Muscle layer of duodenum (tissue), 2 donors: ENCODE measurements around the gene TBC1D2B.

Experiments
- H3K27ac ChIP-seq: one replicate; pipeline ENCODE4 v1.7.0; 2013; ENCODE audit warnings: mild to moderate bottlenecking, low read length
- H3K27me3 ChIP-seq: one replicate; pipeline ENCODE4 v1.7.0; 2013; ENCODE audit warnings: low read depth, mild to moderate bottlenecking, control low read depth, low read length
- H3K36me3 ChIP-seq, 2 donors: one replicate each; pipeline ENCODE4 v1.7.0; 2013; ENCODE audit warnings: low read length in 2 of 2, control low read depth in 1 of 2, mild to moderate bottlenecking in 1 of 2; ENCODE audit not compliant: insufficient read depth in 2 of 2, control insufficient read depth in 1 of 2
- H3K4me1 ChIP-seq, 2 donors: one replicate each; pipeline ENCODE4 v1.7.0; 2013; ENCODE audit warnings: low read length in 2 of 2, mild to moderate bottlenecking in 2 of 2, control low read depth in 1 of 2, moderate library complexity in 1 of 2; ENCODE audit not compliant: insufficient read depth in 2 of 2, control insufficient read depth in 1 of 2
- H3K4me3 ChIP-seq, 2 donors: one replicate each; pipeline ENCODE4 v1.7.0; 2013; ENCODE audit warnings: low read length in 2 of 2, low read depth in 1 of 2, mild to moderate bottlenecking in 1 of 2
- H3K9me3 ChIP-seq, 2 donors: one replicate each; pipeline ENCODE4 v1.7.0; 2013; ENCODE audit warnings: low read length in 2 of 2, control low read depth in 1 of 2, mild to moderate bottlenecking in 1 of 2; ENCODE audit not compliant: control insufficient read depth in 1 of 2
- donor health status: healthy.

The TBC1D2B gene

DNA sequence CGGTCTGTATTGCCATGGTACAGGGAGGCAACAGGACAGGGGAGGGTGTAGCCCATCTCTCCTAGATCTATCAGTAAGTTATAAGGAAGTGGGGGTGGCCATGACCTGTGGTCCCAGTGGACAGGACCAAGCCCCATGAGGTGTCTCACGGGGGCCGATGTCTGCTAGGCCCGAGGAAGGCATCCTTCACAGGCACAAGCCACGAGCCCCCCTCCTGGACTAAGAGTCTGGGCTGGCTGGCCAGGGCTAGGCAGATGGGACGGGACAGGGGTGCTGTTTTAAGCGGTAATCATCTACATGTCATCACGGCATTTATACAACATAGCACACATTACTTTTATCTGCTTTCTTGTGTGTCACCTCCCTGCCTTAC lies 2.6 kb upstream of the TBC1D2B start:
- no peak overlapping the region for H3K27ac ChIP-seq
- no peaks in the 10 kb centered on the region for H3K27me3 ChIP-seq
- H3K4me3 ChIP-seq, result no peak overlapping the region
- no peaks in the 10 kb centered on the region for H3K36me3 ChIP-seq
- H3K4me1 ChIP-seq, result peaks cover 18 to 22% of the 10 kb centered on the region in 2 donors
- H3K9me3 ChIP-seq, result no peaks in the 10 kb centered on the region

DNA sequence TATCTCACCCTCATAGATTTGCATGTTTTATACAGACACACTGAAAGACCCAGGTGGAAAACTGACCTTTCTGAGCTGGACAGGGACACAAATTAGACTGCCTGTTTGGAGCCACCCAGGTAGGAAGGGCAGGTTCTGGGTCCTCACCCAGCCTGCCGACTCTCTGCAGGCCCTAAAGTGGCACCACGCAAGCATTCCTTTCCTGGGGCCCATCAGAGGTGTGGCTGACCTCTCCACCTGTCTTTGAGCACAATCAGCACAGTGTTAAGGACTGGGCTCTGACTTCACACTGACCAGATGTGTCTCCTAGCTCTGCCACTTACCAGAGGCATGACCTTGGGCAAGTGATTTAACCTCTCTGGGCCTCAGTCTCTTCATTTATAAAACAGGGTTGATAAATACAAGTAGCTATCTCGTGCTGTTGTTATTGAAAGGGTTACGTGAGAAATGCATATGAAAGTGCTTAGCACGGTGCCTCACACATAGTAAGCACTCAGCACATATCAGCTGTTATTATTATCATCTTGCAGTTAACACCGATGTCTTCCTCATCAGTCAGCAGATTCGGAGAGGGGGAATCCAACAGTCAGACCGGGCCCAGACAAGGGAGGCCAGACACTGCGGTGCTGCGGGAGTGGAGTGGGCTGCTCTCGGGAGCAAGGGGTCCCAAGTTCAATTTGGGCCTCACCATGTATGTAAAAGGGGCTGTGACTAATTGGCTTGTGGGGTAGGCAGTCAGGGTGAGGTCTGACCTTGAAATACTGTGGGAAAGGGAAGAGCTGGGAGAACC lies 2.0 kb upstream of the TBC1D2B start:
- H3K27ac ChIP-seq, result no peak overlapping the region
- H3K9me3 ChIP-seq, result no peaks in the 10 kb centered on the region
- H3K27me3 ChIP-seq, result no peaks in the 10 kb centered on the region
- H3K4me1 ChIP-seq, result peaks cover 13 to 22% of the 10 kb centered on the region in 2 donors
- H3K4me3 ChIP-seq, result no peak overlapping the region
- no peaks in the 10 kb centered on the region for H3K36me3 ChIP-seq

GRCh38 chr15:78077871-78078210 lies 330 bp upstream of the TBC1D2B start:
- H3K27ac ChIP-seq, result no peak overlapping the region
- H3K9me3 ChIP-seq, result no peaks in the 10 kb centered on the region
- H3K4me1 ChIP-seq, result peaks cover 10 to 27% of the 10 kb centered on the region in 2 donors
- H3K27me3 ChIP-seq, result no peaks in the 10 kb centered on the region
- no peaks in the 10 kb centered on the region for H3K36me3 ChIP-seq
- H3K4me3 ChIP-seq, result peak overlapping the region; percentile 59 to 70

GRCh38 chr15:78076231-78077052 lies 1.1 kb downstream of the TBC1D2B start:
- Histone ChIP-seq H3K4me1 (peaks cover 24 to 34% of the 10 kb centered on the region in 2 donors), H3K27ac (peak overlapping the region; percentile 84), H3K4me3 (peak overlapping the region; percentile 83 to 90), H3K9me3 (no peaks in the 10 kb centered on the region), H3K27me3 (no peaks in the 10 kb centered on the region), H3K36me3 (no peaks in the 10 kb centered on the region)

DNA sequence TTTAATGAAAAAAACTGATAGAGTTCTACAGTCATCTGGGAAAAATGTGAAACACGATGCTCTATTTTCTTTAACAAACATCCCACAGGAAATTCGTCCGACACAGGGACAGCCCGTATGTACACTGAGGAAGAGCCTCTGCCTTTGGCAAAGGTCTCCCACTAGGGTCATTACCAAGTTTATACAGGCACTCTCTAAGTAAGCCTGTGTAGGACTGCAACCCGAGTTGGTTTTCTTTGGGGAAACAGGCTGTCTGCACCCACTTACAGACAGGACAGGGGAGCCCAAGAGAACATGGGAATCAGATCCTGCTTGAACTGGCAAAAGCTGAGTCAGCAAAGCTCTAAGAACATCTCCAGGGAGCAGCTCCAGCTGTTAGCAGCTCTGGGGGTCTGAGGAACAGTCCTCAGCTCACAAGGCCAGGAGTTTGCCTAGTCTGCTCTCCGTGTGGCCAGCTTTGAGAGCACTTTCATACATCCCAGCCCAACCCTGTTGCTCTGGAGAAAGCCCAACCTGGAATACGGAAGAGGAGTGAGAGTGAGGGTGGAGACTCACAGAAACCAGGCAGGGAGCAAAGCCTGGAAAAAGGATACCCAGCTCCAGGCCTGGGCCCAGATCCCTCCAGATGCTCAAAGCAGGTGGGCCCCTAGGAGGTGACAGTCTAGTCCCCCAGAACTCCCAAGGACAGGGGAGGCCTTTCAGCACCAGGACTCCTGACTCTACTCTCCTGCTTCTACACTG lies 1.9 kb downstream of the TBC1D2B start:
- no peaks in the 10 kb centered on the region for H3K27me3 ChIP-seq
- H3K4me1 ChIP-seq, result peaks cover 27 to 37% of the 10 kb centered on the region in 2 donors
- H3K27ac ChIP-seq, result peak overlapping the region; percentile 84
- H3K9me3 ChIP-seq, result no peaks in the 10 kb centered on the region
- H3K36me3 ChIP-seq, result no peaks in the 10 kb centered on the region
- H3K4me3 ChIP-seq, result peak overlapping the region; percentile 83 to 90

- Histone ChIP-seq H3K27ac (peak overlapping the region; percentile 88), H3K36me3 (no peaks in the 10 kb centered on the region), H3K9me3 (no peaks in the 10 kb centered on the region), H3K27me3 (no peaks in the 10 kb centered on the region), H3K4me1 (peaks cover 49 to 58% of the 10 kb centered on the region in 2 donors), H3K4me3 (peak overlapping the region; percentile 31 to 45)
These were observed 4.3 kb downstream of the TBC1D2B start for GRCh38 chr15:78073046-78073787.

- Histone ChIP-seq H3K9me3 (no peaks in the 10 kb centered on the region), H3K4me1 (peaks cover 58 to 63% of the 10 kb centered on the region in 2 donors), H3K27me3 (no peaks in the 10 kb centered on the region), H3K27ac (peak overlapping the region; percentile 88), H3K36me3 (no peaks in the 10 kb centered on the region), H3K4me3 (peak overlapping the region; percentile 31 to 45)
These were observed 5.2 kb downstream of the TBC1D2B start for GRCh38 chr15:78072080-78072892.

DNA sequence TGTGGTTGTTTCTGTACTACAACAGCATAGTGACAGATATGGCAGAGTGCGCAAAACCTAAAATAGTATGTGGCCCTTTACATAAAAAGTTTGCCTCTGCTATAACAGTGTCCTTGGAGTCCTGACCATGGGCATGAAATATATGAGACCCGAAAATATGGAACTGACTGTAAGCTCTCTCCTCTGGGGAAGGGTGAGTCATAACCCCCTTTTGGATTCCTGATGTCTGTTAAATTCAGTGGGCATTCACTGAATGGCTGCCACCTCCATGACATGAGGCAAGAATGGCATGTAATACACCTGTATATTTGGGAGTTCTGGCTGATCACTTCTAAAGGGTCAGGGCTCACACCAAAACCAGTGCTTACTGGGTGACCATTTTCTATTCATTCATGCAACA lies 6.1 kb downstream of the TBC1D2B start:
- Histone ChIP-seq H3K36me3 (no peaks in the 10 kb centered on the region), H3K27ac (peak overlapping the region; percentile 88), H3K4me1 (peaks cover 61 to 71% of the 10 kb centered on the region in 2 donors), H3K27me3 (no peaks in the 10 kb centered on the region), H3K4me3 (no peak overlapping the region), H3K9me3 (no peaks in the 10 kb centered on the region)

DNA sequence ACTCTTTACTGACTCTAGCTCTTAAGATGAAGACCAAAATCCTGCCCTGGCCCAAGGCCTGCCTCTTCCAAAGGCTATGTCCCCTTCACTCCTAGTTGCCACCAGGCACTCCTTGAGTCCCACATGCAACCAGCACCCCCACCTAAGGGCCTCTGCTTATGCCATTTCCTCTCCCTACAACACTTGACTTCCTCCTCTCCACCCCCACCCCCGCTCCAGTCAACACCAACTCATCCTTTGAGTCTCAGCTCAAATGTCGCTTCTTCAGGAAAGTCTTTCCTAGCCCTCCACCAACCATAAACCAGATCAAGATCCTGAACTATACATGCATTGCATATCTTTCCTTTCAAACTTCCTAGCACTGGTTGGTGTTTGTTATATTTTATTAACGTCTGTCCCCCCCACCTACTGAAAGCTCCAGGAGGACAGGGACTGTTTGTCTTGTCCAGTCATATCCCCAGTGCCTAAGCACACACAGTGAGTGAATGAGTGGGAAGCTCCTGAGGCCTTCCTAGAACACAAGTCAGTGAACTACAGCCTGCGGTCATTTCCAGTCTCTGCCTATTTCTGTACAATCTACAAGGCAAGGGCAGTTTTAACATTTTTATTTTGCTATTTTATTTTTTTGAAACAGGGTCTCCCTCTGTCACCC lies 7.3 kb downstream of the TBC1D2B start:
- H3K36me3 ChIP-seq, result peaks cover 0 to 1% of the 10 kb centered on the region in 2 donors
- no peaks in the 10 kb centered on the region for H3K27me3 ChIP-seq
- H3K4me3 ChIP-seq, result no peak overlapping the region
- no peaks in the 10 kb centered on the region for H3K9me3 ChIP-seq
- peak overlapping the region; percentile 71 for H3K27ac ChIP-seq
- H3K4me1 ChIP-seq, result peaks cover 60 to 74% of the 10 kb centered on the region in 2 donors
